ENCODE measurements around the gene SGPL1.

DNA sequence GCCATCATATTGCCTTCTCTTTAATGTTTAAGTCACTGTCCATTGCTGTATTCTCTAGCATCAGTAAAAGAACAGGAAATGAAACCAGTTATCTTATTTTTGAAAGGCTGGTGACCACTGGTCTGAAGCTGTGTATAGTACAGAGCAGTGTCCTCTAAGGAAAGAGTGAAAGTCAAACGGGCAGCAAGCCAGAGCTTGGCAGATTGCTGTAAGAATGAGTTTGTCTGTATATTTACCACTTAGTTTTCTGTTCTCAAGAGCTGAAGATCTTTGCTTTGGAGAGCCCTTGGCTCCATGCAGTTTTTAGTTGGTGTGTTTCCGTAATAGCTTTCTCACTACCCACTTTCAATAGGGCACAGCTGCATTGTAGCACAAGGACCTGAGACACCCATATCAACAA, 40.7 kb downstream of the SGPL1 start:
- TF ChIP-seq POLR2A (IDR thresholded peaks at IDR 0.05) = no peak
- no peak for TF ChIP-seq CTCF (IDR thresholded peaks at IDR 0.05)

Data from vagina (tissue), 2 donors.